GM19239 (cell line): ENCODE data around the gene LAMA2.
"Not testable (repeated sequence)": the region's sequence is repeated elsewhere in the genome, so short reads cannot be mapped to it uniquely, and the experiment has no call there.

Experiments
- DNase-seq: peaks from one replicate; pipeline ENCODE4 v3.0.0; 2011; ENCODE audit warnings: low spot score; ENCODE audit not compliant: insufficient read length
- FAIRE-seq: peaks from 2 replicates; lab custom pipeline; 2011; peaks lifted over from hg19 to GRCh38; lab: Jason Lieb, UNC

LAMA2 gene

GRCh38 chr6:129159242-129159641 lies 276.3 kb downstream of the LAMA2 start:
- FAIRE-seq, DNase-seq: not testable (repeated sequence)

- DNase-seq (no peak), FAIRE-seq (no peak)
These were observed 279.7 kb downstream of the LAMA2 start for GRCh38 chr6:129162605-129163004.

GRCh38 chr6:129163551-129163950 lies 280.6 kb downstream of the LAMA2 start:
- no peak for FAIRE-seq
- DNase-seq = no peak

- DNase-seq (no peak), FAIRE-seq (no peak)
These were observed 281.1 kb downstream of the LAMA2 start for GRCh38 chr6:129164032-129164431.

GRCh38 chr6:129172279-129172995 lies 289.5 kb downstream of the LAMA2 start:
- not testable (repeated sequence) for FAIRE-seq, DNase-seq

GRCh38 chr6:129175066-129175465 lies 292.1 kb downstream of the LAMA2 start:
- FAIRE-seq = no peak

GRCh38 chr6:129177801-129178200 lies 294.9 kb downstream of the LAMA2 start:
- no peak for FAIRE-seq

More at GRCh38 chr6:129175066-129175465, 292.1 kb downstream of the LAMA2 start:
- DNase-seq = no peak

GRCh38 chr6:129179283-129179682 lies 296.3 kb downstream of the LAMA2 start:
- no peak for DNase-seq
- FAIRE-seq = no peak

More at GRCh38 chr6:129177801-129178200, 294.9 kb downstream of the LAMA2 start:
- no peak for DNase-seq

- no peak for FAIRE-seq
- no peak for DNase-seq
These were observed 298.1 kb downstream of the LAMA2 start for GRCh38 chr6:129181001-129181400.

- no peak for FAIRE-seq
- DNase-seq = no peak
These were observed 300.3 kb downstream of the LAMA2 start for GRCh38 chr6:129183187-129183591.

- FAIRE-seq (no peak), DNase-seq (no peak)
These were observed 300.9 kb downstream of the LAMA2 start for GRCh38 chr6:129183681-129184301.

- no peak for DNase-seq
- FAIRE-seq = no peak
These were observed 301.4 kb downstream of the LAMA2 start for GRCh38 chr6:129184324-129184723.

GRCh38 chr6:129184808-129185366 lies 301.9 kb downstream of the LAMA2 start:
- FAIRE-seq = no peak

GRCh38 chr6:129186988-129187387 lies 304.1 kb downstream of the LAMA2 start:
- no peak for DNase-seq
- no peak for FAIRE-seq

More at GRCh38 chr6:129184808-129185366, 301.9 kb downstream of the LAMA2 start:
- no peak for DNase-seq

GRCh38 chr6:129188306-129188705 lies 305.4 kb downstream of the LAMA2 start:
- FAIRE-seq = no peak
- DNase-seq = no peak

- FAIRE-seq (no peak), DNase-seq (no peak)
These were observed 305.9 kb downstream of the LAMA2 start for GRCh38 chr6:129188795-129189194.

GRCh38 chr6:129189266-129189665 lies 306.3 kb downstream of the LAMA2 start:
- DNase-seq = no peak
- FAIRE-seq = no peak

- no peak for FAIRE-seq
These were observed 308.3 kb downstream of the LAMA2 start for GRCh38 chr6:129191235-129191634.

GRCh38 chr6:129192458-129192989 lies 309.6 kb downstream of the LAMA2 start:
- no peak for DNase-seq
- FAIRE-seq = no peak

More at GRCh38 chr6:129191235-129191634, 308.3 kb downstream of the LAMA2 start:
- no peak for DNase-seq

GRCh38 chr6:129194306-129194941 lies 311.5 kb downstream of the LAMA2 start:
- no peak for DNase-seq
- FAIRE-seq = no peak

- no peak for FAIRE-seq
- DNase-seq = no peak
These were observed 312.2 kb downstream of the LAMA2 start for GRCh38 chr6:129195161-129195560.
